ENCODE data around the gene LAMA1.

LAMA1 gene

GRCh38 chr18:6971823-6972478, 145.6 kb downstream of the LAMA1 start:
- no peak for TF ChIP-seq CTCF (IDR thresholded peaks at IDR 0.05; ENCODE audit: low read depth, low read length, missing control alignments)
- H3K4me3 ChIP-seq (replicated peaks; ENCODE audit: low read depth, low read length): no peak overlapping the region
- no peak for DNase-seq (ENCODE audit: extremely low read depth, low read depth)

GRCh38 chr18:6963452-6964097, 154.0 kb downstream of the LAMA1 start:
- no peak for TF ChIP-seq CTCF (IDR thresholded peaks at IDR 0.05; ENCODE audit: low read depth, low read length, missing control alignments)
- DNase-seq (ENCODE audit: extremely low read depth, low read depth): no peak

GRCh38 chr18:6962571-6963451, 154.8 kb downstream of the LAMA1 start:
- DNase-seq (ENCODE audit: extremely low read depth, low read depth): no peak
- H3K4me3 ChIP-seq (replicated peaks; ENCODE audit: low read depth, low read length): no peak overlapping the region
- no peak for TF ChIP-seq CTCF (IDR thresholded peaks at IDR 0.05; ENCODE audit: low read depth, low read length, missing control alignments)

More at GRCh38 chr18:6963452-6964097, 154.0 kb downstream of the LAMA1 start:
- no peak overlapping the region for H3K4me3 ChIP-seq (replicated peaks; ENCODE audit: low read depth, low read length)

- H3K4me3 ChIP-seq (replicated peaks; ENCODE audit: low read depth, low read length): no peak overlapping the region
- TF ChIP-seq CTCF (IDR thresholded peaks at IDR 0.05; ENCODE audit: low read depth, low read length, missing control alignments): no peak
- no peak for DNase-seq (ENCODE audit: extremely low read depth, low read depth)
Measured at GRCh38 chr18:6961331-6961730, 156.3 kb downstream of the LAMA1 start.

DNA sequence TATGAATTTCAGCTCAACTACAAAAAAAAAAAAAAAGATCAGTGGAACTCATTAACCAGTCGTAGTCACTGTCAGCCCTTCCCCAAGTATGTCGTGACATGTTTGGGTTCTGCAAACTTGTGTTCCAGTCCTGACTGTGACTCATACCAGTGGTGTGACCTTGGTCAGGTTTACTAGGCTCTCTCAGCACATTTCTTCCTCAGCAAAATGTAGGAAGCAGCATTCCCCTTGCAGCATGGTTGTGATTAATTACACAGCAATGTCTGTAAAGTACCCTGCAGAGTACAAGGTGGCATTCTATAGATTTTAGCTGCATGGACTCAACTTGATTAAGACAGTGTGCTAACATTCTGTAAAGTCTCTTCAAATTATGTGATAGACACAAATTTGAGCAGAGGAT, 156.9 kb downstream of the LAMA1 start:
- TF ChIP-seq CTCF (IDR thresholded peaks at IDR 0.05; ENCODE audit: low read depth, low read length, missing control alignments): no peak
- no peak overlapping the region for H3K4me3 ChIP-seq (replicated peaks; ENCODE audit: low read depth, low read length)
- DNase-seq (ENCODE audit: extremely low read depth, low read depth): no peak

GRCh38 chr18:6960124-6960523, 157.5 kb downstream of the LAMA1 start:
- H3K4me3 ChIP-seq (replicated peaks; ENCODE audit: low read depth, low read length): no peak overlapping the region
- no peak for DNase-seq (ENCODE audit: extremely low read depth, low read depth)
- TF ChIP-seq CTCF (IDR thresholded peaks at IDR 0.05; ENCODE audit: low read depth, low read length, missing control alignments): no peak
